CD4-positive, alpha-beta T cell treated with Interleukin-4 for 1 hour (primary cell): ENCODE measurements around the gene KCNIP4.

Experiments used
- DNase-seq, 2 donors: peaks; one replicate each; pipeline ENCODE4 v3.0.0-alpha.2; 2020 to 2022

KCNIP4 gene

GRCh38 chr4:21320034-21320433, 628.5 kb downstream of the KCNIP4 start:
- no peak for DNase-seq

GRCh38 chr4:21307709-21308108, 640.9 kb downstream of the KCNIP4 start:
- DNase-seq, result no peak

- DNase-seq, result no peak
Observed at GRCh38 chr4:21304540-21304887, 644.1 kb downstream of the KCNIP4 start.

GRCh38 chr4:21290562-21290961, 658.0 kb downstream of the KCNIP4 start:
- no peak for DNase-seq

GRCh38 chr4:21276046-21276445, 672.5 kb downstream of the KCNIP4 start:
- no peak for DNase-seq

- no peak for DNase-seq
Observed at GRCh38 chr4:21271439-21272052, 677.0 kb downstream of the KCNIP4 start.

- no peak for DNase-seq
Observed at GRCh38 chr4:21248331-21248730, 700.2 kb downstream of the KCNIP4 start.

- DNase-seq, result no peak
Observed at GRCh38 chr4:21242163-21242562, 706.4 kb downstream of the KCNIP4 start.

- DNase-seq, result no peak
Observed at GRCh38 chr4:21226637-21227538, 721.7 kb downstream of the KCNIP4 start.

GRCh38 chr4:21211846-21212245, 736.7 kb downstream of the KCNIP4 start:
- no peak for DNase-seq

GRCh38 chr4:21209860-21210259, 738.7 kb downstream of the KCNIP4 start:
- no peak for DNase-seq

GRCh38 chr4:21205821-21206531, 742.6 kb downstream of the KCNIP4 start:
- DNase-seq, result no peak

GRCh38 chr4:21203416-21203815, 745.2 kb downstream of the KCNIP4 start:
- DNase-seq, result no peak

GRCh38 chr4:21202959-21203358, 745.6 kb downstream of the KCNIP4 start:
- no peak for DNase-seq

GRCh38 chr4:21198683-21199082, 749.9 kb downstream of the KCNIP4 start:
- no peak for DNase-seq

- DNase-seq, result no peak
Observed at GRCh38 chr4:21195682-21196081, 752.9 kb downstream of the KCNIP4 start.

- DNase-seq, result no peak
Observed at GRCh38 chr4:21192367-21192766, 756.2 kb downstream of the KCNIP4 start.

GRCh38 chr4:21191317-21191716, 757.3 kb downstream of the KCNIP4 start:
- no peak for DNase-seq

- DNase-seq, result no peak
Observed at GRCh38 chr4:21184788-21185187, 763.8 kb downstream of the KCNIP4 start.

- DNase-seq, result no peak
Observed at GRCh38 chr4:21181716-21182115, 766.9 kb downstream of the KCNIP4 start.

GRCh38 chr4:21177871-21178270, 770.7 kb downstream of the KCNIP4 start:
- no peak for DNase-seq

GRCh38 chr4:21177092-21177491, 771.5 kb downstream of the KCNIP4 start:
- DNase-seq, result no peak

- DNase-seq, result no peak
Observed at GRCh38 chr4:21167711-21168110, 780.9 kb downstream of the KCNIP4 start.

- no peak for DNase-seq
Observed at GRCh38 chr4:21155367-21155766, 793.2 kb downstream of the KCNIP4 start.
